ENCODE results near the gene CRELD2.

DNA sequence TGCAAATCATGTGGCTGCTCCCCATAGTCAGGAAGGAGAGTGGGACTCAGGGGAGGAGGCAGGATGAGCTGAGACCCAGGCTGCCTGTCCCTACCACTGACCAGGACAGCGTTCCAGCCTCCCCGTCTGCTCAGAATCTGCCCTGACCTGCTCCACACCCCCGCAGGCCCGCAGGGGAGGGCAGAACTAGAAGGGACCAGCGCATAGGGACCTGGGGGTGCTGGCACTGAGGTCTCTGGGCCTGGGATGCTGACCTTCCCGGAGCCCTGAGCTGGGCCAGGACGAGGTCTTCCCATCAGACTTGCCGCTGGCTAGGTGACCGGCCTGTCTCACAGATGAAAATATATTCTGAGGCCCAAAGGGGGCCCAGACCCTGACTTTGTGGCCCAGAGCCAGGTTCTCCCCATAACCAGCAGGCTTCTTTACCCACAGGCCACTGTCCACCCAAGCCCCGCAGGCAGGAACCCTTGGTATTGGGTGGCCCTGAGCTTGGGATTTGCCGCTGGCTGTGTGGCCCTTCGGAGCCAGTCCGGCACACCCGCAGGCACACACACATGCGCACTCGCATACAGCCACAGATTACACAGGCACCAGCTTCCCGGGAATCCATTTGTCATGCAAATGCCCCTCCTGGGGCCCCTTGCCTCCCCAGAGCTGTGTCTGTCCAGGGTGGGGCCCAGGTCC, 28.3 kb downstream of the CRELD2 start:
- TF ChIP-seq, protein P1, sequence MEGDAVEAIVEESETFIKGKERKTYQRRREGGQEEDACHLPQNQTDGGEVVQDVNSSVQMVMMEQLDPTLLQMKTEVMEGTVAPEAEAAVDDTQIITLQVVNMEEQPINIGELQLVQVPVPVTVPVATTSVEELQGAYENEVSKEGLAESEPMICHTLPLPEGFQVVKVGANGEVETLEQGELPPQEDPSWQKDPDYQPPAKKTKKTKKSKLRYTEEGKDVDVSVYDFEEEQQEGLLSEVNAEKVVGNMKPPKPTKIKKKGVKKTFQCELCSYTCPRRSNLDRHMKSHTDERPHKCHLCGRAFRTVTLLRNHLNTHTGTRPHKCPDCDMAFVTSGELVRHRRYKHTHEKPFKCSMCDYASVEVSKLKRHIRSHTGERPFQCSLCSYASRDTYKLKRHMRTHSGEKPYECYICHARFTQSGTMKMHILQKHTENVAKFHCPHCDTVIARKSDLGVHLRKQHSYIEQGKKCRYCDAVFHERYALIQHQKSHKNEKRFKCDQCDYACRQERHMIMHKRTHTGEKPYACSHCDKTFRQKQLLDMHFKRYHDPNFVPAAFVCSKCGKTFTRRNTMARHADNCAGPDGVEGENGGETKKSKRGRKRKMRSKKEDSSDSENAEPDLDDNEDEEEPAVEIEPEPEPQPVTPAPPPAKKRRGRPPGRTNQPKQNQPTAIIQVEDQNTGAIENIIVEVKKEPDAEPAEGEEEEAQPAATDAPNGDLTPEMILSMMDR (IDR thresholded peaks at IDR 0.05), result no peak
- TF ChIP-seq POLR2A (IDR thresholded peaks at IDR 0.05), result no peak

All from suprapubic skin (tissue), 3 donors.